H1 (cell line): ENCODE results near the gene KAT14. TPM values are rescaled to one million over a fixed set of nuclear protein-coding genes. Genes with fewer than 3 reads are reported as not detected.

Source experiments
- CTCF ChIA-PET: fragments of 300-600 bp; sonication (Branson Sonifier 250); formaldehyde crosslinking; loops from one replicate; lab custom pipeline; 2021; ENCODE audit not compliant: partially characterized antibody; lab: Charles Lee
- POLR2A ChIA-PET: fragments of 300-600 bp; sonication (Branson Sonifier 250); formaldehyde crosslinking; loops from one replicate; lab custom pipeline; 2021; ENCODE audit warnings: inconsistent platforms; ENCODE audit not compliant: partially characterized antibody; lab: Charles Lee
- DNase-seq, 2 experiments: peaks; one replicate each; pipeline versions ENCODE4 v3.0.0 to v3.0.0-alpha.2; 2010 to 2022; ENCODE audit warnings: low spot score in 2 of 2, low read depth in 1 of 2, mixed read lengths in 1 of 2
- FAIRE-seq: peaks from 2 replicates; lab custom pipeline; 2011; peaks lifted over from hg19 to GRCh38; lab: Jason Lieb, UNC
- H2AFZ ChIP-seq: 2 replicates; pipeline ENCODE4 v1.8.1; 2012; ENCODE audit warnings: low read length, inconsistent platforms
- H2AK5ac ChIP-seq: 2 replicates; pipeline ENCODE4 v1.6.1; 2013; ENCODE audit warnings: low read depth, low read length
- H2BK120ac ChIP-seq: replicated peaks from 2 replicates; pipeline ENCODE3; 2013; ENCODE audit warnings: low read depth, low read length, inconsistent platforms
- H2BK12ac ChIP-seq: 2 replicates; pipeline ENCODE4 v1.6.1; 2013; ENCODE audit warnings: low read depth, low read length
- H2BK15ac ChIP-seq: 2 replicates; pipeline ENCODE4 v1.6.1; 2013; ENCODE audit warnings: low read length
- H2BK20ac ChIP-seq: 2 replicates; pipeline ENCODE4 v1.6.1; 2013; ENCODE audit warnings: low read length
- H2BK5ac ChIP-seq: 2 replicates; pipeline ENCODE4 v1.6.1; 2013; ENCODE audit warnings: low read depth, low read length
- H3K14ac ChIP-seq: 2 replicates; pipeline ENCODE4 v1.6.1; 2013; ENCODE audit warnings: inconsistent platforms; ENCODE audit not compliant: insufficient read length
- H3K18ac ChIP-seq: 2 replicates; pipeline ENCODE4 v1.6.1; 2013; ENCODE audit warnings: low read length; ENCODE audit errors: extremely low read depth
- H3K23ac ChIP-seq: 2 replicates; pipeline ENCODE4 v1.6.1; 2013; ENCODE audit warnings: inconsistent platforms; ENCODE audit not compliant: insufficient read length
- H3K23me2 ChIP-seq: 2 replicates; pipeline ENCODE4 v1.6.1; 2013; ENCODE audit warnings: low read depth, low read length
- H3K27ac ChIP-seq: 2 replicates; pipeline ENCODE4 v1.6.1; 2011; ENCODE audit warnings: low read depth, low read length, inconsistent platforms
- H3K27me3 ChIP-seq, 4 experiments: replicated peaks in 1 of 4; 1 replicate in 1 of 4; 2 replicates in 3 of 4; pipeline versions ENCODE4 v1.6.1 to v1.8.1; 2011 to 2013; ENCODE audit warnings: low read length in 3 of 4, mild to moderate bottlenecking in 3 of 4, inconsistent platforms in 2 of 4, mixed read lengths in 2 of 4, moderate library complexity in 1 of 4; ENCODE audit not compliant: control insufficient read depth in 3 of 4, insufficient read depth in 3 of 4; ENCODE audit errors: extremely low read depth in 1 of 4
- H3K36me3 ChIP-seq, 4 experiments: 2 replicates each; pipeline versions ENCODE4 v1.6.1 to v1.8.1; 2011 to 2013; ENCODE audit warnings: mild to moderate bottlenecking in 4 of 4, low read length in 3 of 4, moderate library complexity in 2 of 4, control low read depth in 1 of 4, inconsistent platforms in 1 of 4; ENCODE audit not compliant: insufficient read depth in 4 of 4, control insufficient read depth in 2 of 4
- H3K4ac ChIP-seq: replicated peaks from 2 replicates; pipeline ENCODE3; 2013; ENCODE audit warnings: low read length, low read depth, mixed read lengths, inconsistent platforms; ENCODE audit not compliant: insufficient read length
- H3K4me1 ChIP-seq, 4 experiments: replicated peaks in 1 of 4; 1 replicate in 1 of 4; 2 replicates in 3 of 4; pipeline versions ENCODE4 v1.6.1 to v1.8.1; 2011 to 2013; ENCODE audit warnings: low read length in 3 of 4, inconsistent platforms in 2 of 4, mixed read lengths in 1 of 4; ENCODE audit not compliant: insufficient read depth in 4 of 4, control insufficient read depth in 3 of 4
- H3K4me2 ChIP-seq, 2 experiments: 2 replicates each; pipeline versions ENCODE4 v1.6.1 to v1.8.1; 2011 to 2013; ENCODE audit warnings: low read depth in 2 of 2, low read length in 2 of 2, control low read depth in 1 of 2, inconsistent platforms in 1 of 2, mild to moderate bottlenecking in 1 of 2; ENCODE audit not compliant: insufficient read depth in 1 of 2
- H3K4me3 ChIP-seq, 4 experiments: fragments of 200-600, 300-600 bp in 1 of 4; sonication (generic), shearing (Covaris generic), sonication (Bioruptor Twin) in 1 of 4; 2 replicates each; pipeline versions ENCODE4 v1.5.1 to v1.8.1; 2011 to 2016; ENCODE audit warnings: low read length in 4 of 4, low read depth in 3 of 4, control low read depth in 2 of 4, inconsistent platforms in 2 of 4, mild to moderate bottlenecking in 2 of 4, mixed read lengths in 1 of 4, moderate library complexity in 1 of 4; ENCODE audit not compliant: insufficient read depth in 2 of 4; ENCODE audit errors: extremely low read depth in 1 of 4
- H3K56ac ChIP-seq: replicated peaks from 2 replicates; pipeline ENCODE3; 2013; ENCODE audit warnings: low read depth, mild to moderate bottlenecking, mixed read lengths, low read length, inconsistent platforms; ENCODE audit not compliant: insufficient read length
- H3K79me1 ChIP-seq: 2 replicates; pipeline ENCODE4 v1.6.1; 2013; ENCODE audit warnings: low read depth, low read length, control low read depth
- H3K79me2 ChIP-seq, 2 experiments: 2 replicates each; pipeline versions ENCODE4 v1.6.1 to v1.8.1; 2012 to 2013; ENCODE audit warnings: low read length in 2 of 2, mild to moderate bottlenecking in 2 of 2, inconsistent platforms in 1 of 2; ENCODE audit not compliant: insufficient read depth in 2 of 2, control insufficient read depth in 1 of 2
- H3K9ac ChIP-seq, 4 experiments: replicated peaks in 1 of 4; 1 replicate in 1 of 4; 2 replicates in 3 of 4; pipeline versions ENCODE4 v1.6.1 to v1.8.1; 2011 to 2013; ENCODE audit warnings: low read depth in 3 of 4, low read length in 3 of 4, control low read depth in 2 of 4, mild to moderate bottlenecking in 2 of 4, moderate library complexity in 2 of 4, inconsistent platforms in 1 of 4; ENCODE audit errors: extremely low read depth in 1 of 4
- H3K9me3 ChIP-seq, 2 experiments: 2 replicates each; pipeline versions ENCODE4 v1.6.1 to v1.8.1; 2012 to 2013; ENCODE audit warnings: mild to moderate bottlenecking in 2 of 2, moderate library complexity in 2 of 2, control low read depth in 1 of 2, inconsistent platforms in 1 of 2, low read depth in 1 of 2, low read length in 1 of 2, mixed read lengths in 1 of 2; ENCODE audit not compliant: insufficient read depth in 2 of 2
- H4K20me1 ChIP-seq, 2 experiments: replicated peaks in 1 of 2; 2 replicates each; pipeline versions ENCODE3 to v1.8.1; 2011 to 2013; ENCODE audit warnings: inconsistent platforms in 2 of 2, low read length in 2 of 2, mild to moderate bottlenecking in 1 of 2; ENCODE audit not compliant: insufficient read depth in 2 of 2, control insufficient read depth in 1 of 2
- H4K5ac ChIP-seq: 2 replicates; pipeline ENCODE4 v1.6.1; 2013; ENCODE audit warnings: low read length, low read depth, mixed read lengths, inconsistent platforms; ENCODE audit not compliant: insufficient read length
- H4K8ac ChIP-seq: 2 replicates; pipeline ENCODE4 v1.8.0; 2013; ENCODE audit warnings: mild to moderate bottlenecking, moderate library complexity, low read length, inconsistent platforms; ENCODE audit not compliant: insufficient read depth; ENCODE audit errors: extremely low read depth
- H4K91ac ChIP-seq: replicated peaks from 2 replicates; pipeline ENCODE3; 2013; ENCODE audit warnings: low read length, mixed read lengths, inconsistent platforms; ENCODE audit not compliant: insufficient read length
- CBX5 ChIP-seq: fragments of 300-800, 300-1000 bp; sonication (generic); IDR thresholded peaks from 2 replicates; pipeline ENCODE4 v1.7.1; 2016; ENCODE audit warnings: antibody characterized with exemption, low read length, low read depth
- CHD2 ChIP-seq: IDR thresholded peaks from 2 replicates; pipeline ENCODE4 v1.6.1; 2012; ENCODE audit warnings: low read length, improper control_type of control experiment
- CTBP2 ChIP-seq: IDR thresholded peaks from 2 replicates; pipeline ENCODE4 v1.7.0; 2011; ENCODE audit warnings: borderline replicate concordance, mild to moderate bottlenecking, moderate library complexity, mixed read lengths, low read length; ENCODE audit not compliant: insufficient read depth, insufficient read length
- E2F6 ChIP-seq: IDR thresholded peaks from 2 replicates; pipeline ENCODE4 v1.6.1; 2012; ENCODE audit warnings: inconsistent platforms
- FOSL1 ChIP-seq: IDR thresholded peaks from 2 replicates; pipeline ENCODE4 v1.6.1; 2011; ENCODE audit warnings: mild to moderate bottlenecking, low read depth, low read length, moderate library complexity; ENCODE audit not compliant: insufficient read depth
- GABPA ChIP-seq: IDR thresholded peaks from 2 replicates; pipeline ENCODE4 v1.6.1; 2011; ENCODE audit warnings: mild to moderate bottlenecking, low read length, moderate library complexity, borderline replicate concordance; ENCODE audit not compliant: insufficient read depth
- HDAC6 ChIP-seq: IDR thresholded peaks from one replicate; pipeline ENCODE4 v1.7.1; 2012; ENCODE audit warnings: low read depth, mild to moderate bottlenecking, inconsistent platforms, low read length, moderate library complexity
- MAFK ChIP-seq: IDR thresholded peaks from 2 replicates; pipeline ENCODE4 v1.6.1; 2012; ENCODE audit warnings: low read depth, mild to moderate bottlenecking, improper control_type of control experiment, low read length
- SP1 ChIP-seq: IDR thresholded peaks from 2 replicates; pipeline ENCODE4 v1.6.1; 2011; ENCODE audit warnings: low read depth, low read length
- TAF1 ChIP-seq: IDR thresholded peaks from 2 replicates; pipeline ENCODE4 v1.6.1; 2011; ENCODE audit warnings: mild to moderate bottlenecking, low read depth, low read length
- TEAD4 ChIP-seq: IDR thresholded peaks from 2 replicates; pipeline ENCODE4 v1.6.1; 2012; ENCODE audit warnings: low read depth, low read length, inconsistent platforms, mixed read lengths
- WGBS, 2 experiments: shearing (Covaris generic) in 1 of 2; methylation state at CpG; one replicate each; pipeline versions ENCODE4 v1.1.6 to v1.1.7; 2013 to 2015; ENCODE audit warnings: low lambda C conversion rate in 2 of 2, mixed read lengths in 2 of 2, inconsistent platforms in 1 of 2, low coverage in 1 of 2, missing lambda C conversion rate in 1 of 2; ENCODE audit not compliant: insufficient replicate concordance in 2 of 2, insufficient coverage in 1 of 2, insufficient read length in 1 of 2; ENCODE audit errors: extremely low coverage in 1 of 2, missing lambda C conversion rate in 1 of 2; 5-methylcytosine and 5-hydroxymethylcytosine counted together
- polyA plus RNA-seq, 7 experiments: library from polyadenylated mRNA; depleted of rRNA in 3 of 7; stranded (reverse) in 5 of 7; unstranded in 2 of 7; fragments of >200 nt in 5 of 7; fragments of 200-250 nt in 2 of 7; gene quantifications; 1 replicate in 5 of 7; 2 replicates in 1 of 7; 4 replicates in 1 of 7; pipeline versions ENCODE4 v1.2.1 to v1.2.3, GENCODE V29; 2011 to 2013; ENCODE audit warnings: missing spikeins in 2 of 7, mixed read lengths in 2 of 7
- total RNA-seq: library from RNA; stranded (reverse); fragmentation: NEBNext Ultra II Directional; extraction: Animal tissue kit (Norgen Biotek cat#: 25700); gene quantifications from 2 replicates; pipeline ENCODE4 v1.2.1, GENCODE V29; 2021
- TF ChIP-seq, protein P1 (sequence below): IDR thresholded peaks from 2 replicates; pipeline ENCODE4 v1.6.1; 2011; ENCODE audit warnings: low read length, improper control_type of control experiment
- TF ChIP-seq, protein P2 (sequence below): IDR thresholded peaks from 2 replicates; pipeline ENCODE4 v1.6.1; 2012; ENCODE audit warnings: inconsistent platforms

Gene KAT14
- total and polyA plus RNA-seq, 2 of the 8 experiments (the other 6 are each of a cell fraction or from before 2014, with no cell fraction given): 17.3 to 29.3 TPM

DNA sequence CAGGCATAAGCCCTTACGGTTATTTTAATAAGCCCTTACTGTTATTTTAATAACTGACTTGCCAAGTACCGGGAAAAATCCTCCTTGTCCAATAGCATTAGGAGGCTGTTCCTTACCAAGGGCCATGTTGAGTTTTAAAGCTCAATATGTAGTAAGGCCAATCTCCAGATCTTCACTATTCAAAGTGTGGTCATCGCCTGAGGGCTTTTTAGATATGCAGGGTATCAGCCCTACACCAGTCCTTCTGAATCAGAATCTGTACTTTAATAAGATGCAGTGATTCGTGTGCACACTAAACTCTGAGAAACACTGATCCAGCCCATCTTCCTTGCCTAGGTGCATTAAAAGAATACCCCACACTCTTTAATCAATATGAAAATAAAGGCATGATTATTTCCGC lies 77.9 kb downstream of the KAT14 start:
- no peak for FAIRE-seq
- Histone ChIP-seq H3K23ac (no peak overlapping the region), H3K14ac (no peak overlapping the region), H4K91ac (no peak overlapping the region), H2BK15ac (no peak overlapping the region), H3K9me3 (no peaks in the 10 kb centered on the region), H3K23me2 (0 out of 2 replicates have a peak, but pooled peaks cover 2% of the 10 kb centered on the region), H3K79me1 (no peaks in the 10 kb centered on the region), H2AFZ (no peak overlapping the region), H2AK5ac (no peak overlapping the region), H2BK12ac (no peak overlapping the region), H3K4me2 (no peak overlapping the region), H4K5ac (no peak overlapping the region), H4K20me1 (no peaks in the 10 kb centered on the region), H4K8ac (no peak overlapping the region), H2BK20ac (no peak overlapping the region), H2BK5ac (no peak overlapping the region), H3K18ac (no peak overlapping the region), H3K79me2 (no peaks in the 10 kb centered on the region), H3K4ac (no peak overlapping the region), H3K27ac (no peak overlapping the region), H3K27me3 (no peaks in the 10 kb centered on the region), H3K36me3 (no peaks in the 10 kb centered on the region), H3K4me1 (no peaks in the 10 kb centered on the region), H3K56ac (no peak overlapping the region), H3K4me3 (no peak overlapping the region), H3K9ac (no peak overlapping the region), H2BK120ac (no peak overlapping the region)
- 92% methylated on average over 5 of the region's 5 CpGs; no CpG with 5 or more reads in 1 of the 2 experiments for WGBS, 2 experiments
- POLR2A ChIA-PET: no interaction called here
- DNase-seq: no peak
- CTCF ChIA-PET: interaction anchor here (0.6 kb wide), 1 partner anchor 175 kb away, joined by 4 read pairs; no protein-coding TSS in a partner anchor
- TF ChIP-seq, protein P1, sequence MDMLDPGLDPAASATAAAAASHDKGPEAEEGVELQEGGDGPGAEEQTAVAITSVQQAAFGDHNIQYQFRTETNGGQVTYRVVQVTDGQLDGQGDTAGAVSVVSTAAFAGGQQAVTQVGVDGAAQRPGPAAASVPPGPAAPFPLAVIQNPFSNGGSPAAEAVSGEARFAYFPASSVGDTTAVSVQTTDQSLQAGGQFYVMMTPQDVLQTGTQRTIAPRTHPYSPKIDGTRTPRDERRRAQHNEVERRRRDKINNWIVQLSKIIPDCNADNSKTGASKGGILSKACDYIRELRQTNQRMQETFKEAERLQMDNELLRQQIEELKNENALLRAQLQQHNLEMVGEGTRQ: no peak
- TF ChIP-seq E2F6 (no peak), CTBP2 (no peak), GABPA (no peak), TEAD4 (no peak), CHD2 (no peak), MAFK (no peak), CBX5 (no peak), FOSL1 (no peak), TAF1 (no peak), SP1 (no peak), HDAC6 (no peak)
- TF ChIP-seq, protein P2, sequence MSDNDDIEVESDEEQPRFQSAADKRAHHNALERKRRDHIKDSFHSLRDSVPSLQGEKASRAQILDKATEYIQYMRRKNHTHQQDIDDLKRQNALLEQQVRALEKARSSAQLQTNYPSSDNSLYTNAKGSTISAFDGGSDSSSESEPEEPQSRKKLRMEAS: no peak
